GM21737 (cell line): Measurements from ENCODE around the gene CBFA2T3.

Experiments
- ATAC-seq: cut with Tn5 transposase; IDR thresholded peaks from one replicate; pipeline ENCODE4 v1.9.1; 2021; ENCODE audit warnings: mild to moderate bottlenecking, moderate library complexity; ENCODE audit not compliant: unreplicated experiment

CBFA2T3 gene

DNA sequence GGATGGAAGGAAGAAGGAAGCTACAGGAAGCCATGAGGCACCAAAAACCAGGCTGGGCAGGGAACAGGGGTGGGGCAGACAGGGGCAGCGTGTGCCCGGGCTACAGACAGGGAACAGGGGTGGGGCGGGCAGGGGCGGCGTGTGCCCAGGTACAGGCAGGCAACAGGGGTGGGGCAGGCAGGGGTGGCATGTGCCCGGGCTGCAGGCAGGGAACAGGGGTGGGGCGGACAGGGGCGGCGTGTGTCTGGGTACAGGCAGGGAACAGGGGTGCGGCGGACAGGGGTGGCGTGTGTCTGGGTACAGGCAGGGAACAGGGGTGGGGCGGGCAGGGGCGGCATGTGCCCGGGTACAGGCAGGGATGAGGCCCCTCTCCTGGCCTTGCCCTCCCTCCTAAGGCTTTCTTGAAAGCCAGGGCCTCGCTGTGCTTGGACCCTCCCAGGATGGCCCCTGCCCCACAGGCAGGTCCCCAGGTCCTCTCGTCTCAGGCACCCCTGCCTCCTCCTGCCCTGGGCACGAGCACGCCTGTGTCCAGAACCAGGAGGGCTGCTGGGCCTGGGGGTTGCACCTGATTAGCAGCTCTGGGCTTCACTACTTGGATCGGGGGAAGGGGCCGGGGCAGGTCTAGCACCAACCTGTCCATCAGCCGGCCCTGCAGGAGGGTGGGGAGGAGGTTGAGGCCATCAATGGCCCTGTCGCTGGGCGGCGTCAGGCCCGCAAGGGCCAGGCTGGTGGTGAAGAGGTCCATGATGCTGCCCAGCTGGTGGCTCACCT, 150.8 kb downstream of the CBFA2T3 start:
- ATAC-seq, result no peak

DNA sequence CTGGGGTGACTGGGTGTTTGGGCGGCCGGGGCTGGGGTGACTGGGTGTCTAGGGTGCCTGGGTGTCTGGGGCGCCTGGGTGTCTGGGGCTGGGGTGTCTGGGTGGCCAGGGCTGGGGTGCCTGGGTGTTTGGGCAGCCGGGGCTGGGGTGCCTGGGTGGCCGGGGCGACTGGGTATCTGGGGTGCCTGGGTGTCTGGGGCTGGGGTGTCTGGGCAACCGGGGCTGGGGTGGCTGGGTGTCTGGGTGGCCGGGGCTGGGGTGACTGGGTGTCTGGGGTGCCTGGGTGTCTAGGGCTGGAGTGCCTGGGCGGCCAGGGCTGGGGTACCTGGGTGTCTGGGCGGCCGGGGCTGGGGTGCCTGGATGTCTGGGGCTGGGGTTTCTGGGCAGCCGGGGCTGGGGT, 151.9 kb downstream of the CBFA2T3 start:
- ATAC-seq, result no peak
